ENCODE data around the gene CCDC50.

Gene CCDC50

DNA sequence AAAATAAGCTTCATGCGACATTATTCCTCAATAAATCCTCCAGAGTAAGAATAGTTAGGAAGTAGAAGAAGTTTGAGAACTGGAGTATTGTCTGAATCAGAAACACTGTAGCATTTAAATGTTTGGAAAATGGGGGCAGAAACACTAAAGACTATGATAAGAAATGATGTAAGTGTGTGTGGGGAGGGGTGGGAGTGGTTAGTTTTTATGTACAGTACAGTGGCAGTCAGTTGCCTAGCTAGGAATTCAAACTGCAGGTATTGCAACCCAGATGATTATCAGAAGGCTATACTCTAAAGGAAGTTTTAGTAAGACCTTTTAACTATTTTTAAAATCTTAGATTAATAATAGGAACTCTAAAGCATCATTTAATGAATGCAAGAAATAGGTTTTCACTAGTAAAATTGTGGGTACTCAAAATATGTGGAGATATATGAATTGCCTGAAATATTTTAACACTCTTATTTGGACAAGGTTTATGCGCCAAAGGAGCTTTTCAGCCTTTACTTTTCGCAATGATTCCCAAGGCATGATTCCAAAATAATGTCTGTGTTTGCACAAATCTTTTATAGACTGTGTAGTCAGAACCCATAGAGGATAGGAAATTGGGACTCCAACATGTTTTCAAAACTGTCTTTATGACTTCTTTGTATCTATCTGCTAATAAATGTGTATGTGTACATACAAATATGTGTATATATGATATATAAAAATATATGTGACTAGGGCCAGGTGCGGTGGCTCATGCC lies 8.0 kb upstream of the CCDC50 start:
- DNase-seq: no peak

DNA sequence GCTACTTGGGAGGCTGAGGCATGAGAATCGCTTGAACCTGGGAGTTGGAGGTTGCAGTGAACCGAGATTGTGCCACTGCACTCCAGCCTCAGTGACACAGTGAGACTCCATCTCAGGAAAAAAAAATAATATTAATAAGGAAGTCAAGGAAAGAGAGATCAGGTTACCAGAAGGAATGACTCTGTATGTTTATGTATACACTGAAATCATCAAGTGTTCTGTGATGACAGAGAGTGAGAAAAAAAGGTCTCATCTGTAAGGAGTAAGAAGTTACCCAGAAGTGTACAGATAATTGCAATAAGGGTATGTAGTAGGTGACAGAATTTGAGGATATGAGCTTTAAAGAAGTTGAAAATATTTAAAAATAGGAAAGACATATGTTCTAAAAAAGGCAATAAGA lies 4.3 kb upstream of the CCDC50 start:
- no peak for DNase-seq

DNA sequence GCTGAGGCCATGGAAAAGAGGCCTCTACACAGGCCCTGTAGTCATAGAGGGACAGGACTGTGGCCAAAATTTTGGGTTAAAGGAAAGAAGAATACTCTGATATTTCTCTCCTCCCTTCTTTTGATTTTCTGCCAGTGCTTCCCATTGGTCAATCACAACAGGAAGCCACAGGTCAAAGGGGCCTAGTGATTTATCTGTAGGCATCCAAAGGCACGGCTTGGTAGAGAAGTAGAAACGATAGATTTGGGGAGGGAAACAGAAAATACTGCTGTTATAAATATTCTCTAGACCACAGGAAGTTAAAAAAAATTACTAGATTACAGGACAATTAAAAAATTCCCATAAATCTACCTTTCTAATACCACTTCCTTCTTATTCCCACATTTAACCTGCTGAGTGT lies 1.7 kb upstream of the CCDC50 start:
- no peak for DNase-seq

DNA sequence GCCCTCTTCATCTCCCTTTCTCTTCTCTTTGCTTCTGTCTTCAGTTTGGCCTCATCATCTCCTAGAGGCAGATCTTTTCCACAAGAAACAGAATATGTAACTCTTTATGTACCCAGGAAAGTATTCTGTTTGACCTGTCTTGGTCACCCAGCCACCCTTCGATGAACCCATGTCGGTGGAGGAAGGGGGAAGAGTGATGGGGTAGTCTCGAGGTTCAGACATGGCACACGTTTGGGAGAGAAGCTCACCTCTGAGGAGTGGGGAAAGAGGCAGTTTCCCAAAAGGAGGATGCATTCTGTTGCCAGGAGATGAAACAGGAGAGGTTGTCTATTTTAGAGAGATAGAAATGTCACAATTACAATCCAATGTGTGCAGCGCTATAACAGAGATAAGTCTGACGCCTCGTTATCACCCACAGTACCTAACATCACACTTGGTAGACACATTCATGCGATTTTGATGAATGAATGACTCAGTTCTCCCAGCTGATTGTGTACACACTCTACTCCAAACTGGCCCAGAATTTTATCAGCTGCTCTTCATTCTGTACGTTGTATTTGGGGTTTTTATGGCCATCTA lies 722 bp upstream of the CCDC50 start:
- no peak for DNase-seq

DNA sequence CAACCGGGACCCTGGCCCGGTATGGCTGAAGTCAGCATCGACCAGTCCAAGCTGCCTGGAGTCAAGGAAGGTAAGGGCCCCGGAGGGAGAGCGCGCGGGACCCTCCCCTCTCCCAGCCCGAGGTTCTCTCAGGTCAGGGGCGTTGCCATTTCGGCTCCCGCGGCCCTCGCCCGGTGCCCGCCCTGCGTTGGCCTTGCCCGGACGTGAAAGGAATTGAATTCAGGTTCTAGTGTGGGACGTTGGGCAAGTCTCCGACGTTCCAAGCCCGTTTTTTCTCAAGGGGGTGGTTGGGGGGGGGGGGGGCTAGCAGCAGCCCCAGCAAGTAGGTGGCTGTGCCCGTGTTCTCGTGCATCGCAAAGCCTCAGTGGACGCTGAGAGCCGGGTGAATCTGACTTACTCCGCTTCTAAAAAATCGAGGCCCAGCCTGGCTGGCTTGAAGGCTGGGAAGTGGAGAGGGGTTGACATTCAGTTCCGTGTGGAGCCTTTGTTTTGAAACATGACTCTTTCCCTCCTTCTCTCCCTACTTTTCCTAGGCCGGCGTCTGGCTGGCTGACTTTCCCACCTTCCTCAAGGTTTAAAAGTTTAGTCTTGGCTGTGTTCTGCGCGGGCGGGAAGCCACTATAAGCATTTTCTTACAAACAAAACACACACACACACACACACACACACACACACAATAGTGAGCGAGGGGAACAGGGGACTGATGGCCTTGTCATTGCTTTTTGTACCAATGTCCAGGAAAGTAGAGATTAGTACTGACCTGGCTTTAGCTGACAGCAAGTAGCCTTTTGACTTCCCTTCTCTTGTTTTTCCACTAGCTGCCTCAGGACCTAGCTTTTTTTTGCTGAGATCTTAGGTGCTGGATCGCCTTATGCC lies 698 bp downstream of the CCDC50 start, which contains the start of gene UTS2B:
UTS2B (minus strand) TSS at position 873 of the 876 bp plus-strand sequence. CDS start 48,337 bp downstream, outside the sequence.
- peak; percentile 13 for DNase-seq

DNA sequence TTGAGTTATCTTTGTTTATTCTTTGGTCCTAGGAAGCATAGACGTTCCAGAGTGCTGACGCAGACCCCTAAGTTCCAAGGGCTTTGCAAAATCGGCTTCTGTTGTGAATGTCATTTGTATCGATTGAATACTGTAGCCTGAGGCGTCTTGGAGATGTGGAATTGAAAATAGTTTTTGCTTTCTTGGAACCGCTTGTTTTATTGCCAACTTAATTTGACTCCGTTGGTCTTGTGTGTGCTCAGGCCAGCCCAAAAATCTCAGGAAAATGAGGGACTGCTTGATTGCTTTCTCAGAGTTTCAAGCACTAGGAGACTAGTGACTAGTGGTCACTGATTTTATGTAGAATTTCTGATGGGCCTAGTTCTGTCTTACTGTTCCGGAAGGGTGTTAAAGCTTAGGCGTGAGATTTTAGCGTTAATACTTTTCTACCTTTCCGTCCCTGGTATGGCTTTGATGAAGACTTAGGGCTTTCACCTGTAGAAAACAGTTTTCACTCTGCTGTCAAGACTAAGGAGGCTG lies 1.4 kb downstream of the CCDC50 start:
- no peak for DNase-seq

DNA sequence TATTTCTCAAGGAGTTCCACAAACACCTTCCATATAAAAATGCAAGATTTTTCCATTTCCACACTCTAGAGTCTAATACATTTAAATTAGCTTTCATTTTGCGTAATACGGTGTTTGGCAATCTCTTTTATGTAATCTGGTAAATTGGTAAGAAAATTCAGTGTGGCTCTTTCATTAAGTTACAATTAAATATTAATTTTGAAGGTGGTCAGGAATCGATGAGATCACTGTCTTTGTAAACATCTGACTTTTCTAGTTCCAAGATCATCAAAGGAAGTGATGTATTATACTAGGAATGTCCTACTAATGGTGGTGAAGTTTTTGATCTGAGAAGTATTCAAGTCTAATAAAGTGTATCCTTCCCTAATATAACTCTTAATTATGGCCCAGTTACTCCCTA lies 2.2 kb downstream of the CCDC50 start:
- DNase-seq: no peak

- no peak for DNase-seq
Measured at GRCh38 chr3:191333298-191333880, 4.2 kb downstream of the CCDC50 start.

DNA sequence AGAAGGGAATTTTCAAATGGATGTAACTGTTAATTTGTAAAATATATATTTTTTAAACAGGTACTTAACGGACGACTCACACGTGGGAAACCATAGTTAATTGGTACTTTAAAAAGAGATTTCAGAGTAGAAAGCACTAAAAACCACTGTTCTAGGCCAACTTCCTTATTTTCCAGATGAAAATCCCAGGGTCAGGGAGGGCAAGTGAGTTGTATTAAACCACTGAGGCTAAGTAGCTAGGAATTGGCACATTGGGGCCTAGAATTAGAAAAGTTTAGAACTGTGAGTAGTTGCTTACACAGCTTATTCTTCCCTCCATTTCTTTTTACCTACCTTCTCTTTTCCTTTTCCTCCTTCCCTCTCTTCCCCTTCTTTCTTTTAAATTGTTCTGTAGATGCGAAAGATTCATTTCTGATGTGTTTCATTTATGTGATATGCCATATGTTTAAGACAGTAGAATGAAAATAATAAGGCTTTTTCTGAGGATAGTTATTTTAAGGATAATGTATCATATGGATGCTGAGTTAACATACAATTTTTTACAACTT lies 5.2 kb downstream of the CCDC50 start:
- DNase-seq: no peak

- no peak for DNase-seq
Measured at GRCh38 chr3:191336833-191337232, 7.6 kb downstream of the CCDC50 start.

DNA sequence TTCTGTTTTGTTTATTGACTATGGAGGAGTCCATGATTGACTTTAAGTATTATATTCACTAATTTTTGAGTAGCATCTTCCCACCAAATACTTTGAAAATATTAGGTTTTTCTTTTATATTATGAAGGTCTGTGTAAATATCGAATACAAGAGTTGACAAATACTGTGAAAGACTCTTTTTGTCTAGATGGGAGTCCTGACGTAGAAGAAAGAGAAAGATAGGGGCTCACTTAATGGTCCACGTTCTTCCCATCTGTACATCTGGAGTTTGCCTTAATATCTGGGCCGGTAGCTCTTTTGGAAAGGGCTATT lies 8.9 kb downstream of the CCDC50 start:
- DNase-seq: no peak

DNA sequence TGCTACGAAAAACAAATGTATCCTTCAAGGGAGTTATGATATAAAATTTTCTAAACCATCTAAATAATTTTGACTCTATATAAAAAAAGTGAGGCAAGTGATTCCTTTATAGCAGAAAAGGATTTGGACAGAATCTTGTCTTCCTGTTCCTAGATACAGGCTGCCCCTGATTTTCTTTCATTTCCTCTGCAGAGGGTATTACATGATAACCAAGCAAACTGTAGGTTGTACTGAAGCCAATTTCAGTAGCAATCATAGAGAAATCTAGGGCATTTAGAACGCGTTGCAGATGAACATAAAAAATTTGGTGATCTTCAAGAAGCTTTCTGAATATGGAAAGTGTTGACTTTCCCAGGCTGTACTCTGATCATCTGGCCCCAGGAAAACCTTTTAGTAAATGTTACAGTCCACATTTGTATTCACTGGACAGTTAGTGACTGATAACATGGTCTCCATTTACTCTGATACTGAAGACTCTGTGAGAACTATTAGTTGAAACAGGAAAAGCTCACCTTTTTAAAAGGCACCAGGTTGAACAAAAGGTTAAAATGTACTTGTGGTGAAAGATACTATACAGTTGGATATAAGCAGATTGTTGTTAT lies 10.2 kb downstream of the CCDC50 start:
- no peak for DNase-seq

- DNase-seq: no peak
Measured at GRCh38 chr3:191340351-191340750, 11.2 kb downstream of the CCDC50 start.

DNA sequence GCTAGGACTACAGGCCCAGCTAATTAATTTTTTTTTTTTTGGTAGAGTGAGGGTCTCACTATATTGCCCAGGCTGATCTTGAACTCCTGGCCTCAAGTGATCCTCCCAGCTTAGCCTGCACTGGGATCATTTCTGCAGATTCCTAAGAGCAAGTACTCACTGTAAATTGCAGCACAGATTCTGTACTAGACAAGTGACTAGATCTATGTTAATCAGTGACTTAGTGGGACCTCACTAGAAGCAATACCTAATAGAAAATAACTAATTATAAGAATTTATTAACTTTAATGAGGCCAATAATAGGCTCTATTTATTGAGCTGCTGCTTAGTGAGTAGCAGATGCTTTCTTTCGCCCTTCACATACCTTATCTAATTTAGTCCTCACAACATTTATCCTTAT lies 11.8 kb downstream of the CCDC50 start:
- DNase-seq: no peak

GRCh38 chr3:191342006-191342405 lies 12.8 kb downstream of the CCDC50 start:
- no peak for DNase-seq

DNA sequence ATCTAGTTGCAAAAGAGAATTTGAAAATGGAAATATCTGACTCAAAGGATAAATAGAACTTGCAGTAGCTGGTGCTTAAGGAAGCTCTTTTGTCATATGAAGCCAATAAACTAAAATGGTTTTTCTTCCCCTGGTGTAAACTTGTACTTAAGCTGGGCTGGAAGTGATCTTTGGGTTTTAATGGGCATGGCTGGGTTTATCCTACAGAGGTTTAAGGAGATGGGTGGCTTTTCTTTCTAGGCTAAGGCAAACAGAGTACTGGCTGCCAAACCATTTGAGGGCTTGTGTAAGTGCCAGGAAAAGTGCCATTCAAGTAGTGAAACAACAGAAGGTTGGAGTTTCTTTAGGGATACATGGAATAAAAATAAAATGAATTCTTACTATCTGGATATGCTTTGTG lies 13.2 kb downstream of the CCDC50 start:
- no peak for DNase-seq

DNA sequence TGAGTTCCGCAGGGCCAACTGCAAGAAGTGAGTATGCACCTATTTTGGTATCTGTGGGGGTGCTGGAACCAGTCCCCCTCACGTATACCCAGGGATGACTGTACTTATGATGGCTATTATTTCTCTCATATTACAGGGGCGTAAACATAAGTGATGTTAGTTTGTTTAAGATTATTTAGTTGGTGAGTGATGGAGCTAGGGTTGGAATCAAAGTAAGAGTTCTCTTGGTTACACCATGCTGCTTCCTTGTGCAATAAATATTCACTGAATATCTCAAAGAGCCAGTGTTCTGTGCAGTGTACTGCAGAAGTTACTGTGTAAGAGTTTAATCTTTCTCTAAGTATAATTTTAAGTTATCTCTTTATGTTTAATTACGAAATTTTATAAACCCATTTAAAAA lies 13.9 kb downstream of the CCDC50 start:
- DNase-seq: no peak

GRCh38 chr3:191343913-191344312 lies 14.7 kb downstream of the CCDC50 start:
- no peak for DNase-seq

DNA sequence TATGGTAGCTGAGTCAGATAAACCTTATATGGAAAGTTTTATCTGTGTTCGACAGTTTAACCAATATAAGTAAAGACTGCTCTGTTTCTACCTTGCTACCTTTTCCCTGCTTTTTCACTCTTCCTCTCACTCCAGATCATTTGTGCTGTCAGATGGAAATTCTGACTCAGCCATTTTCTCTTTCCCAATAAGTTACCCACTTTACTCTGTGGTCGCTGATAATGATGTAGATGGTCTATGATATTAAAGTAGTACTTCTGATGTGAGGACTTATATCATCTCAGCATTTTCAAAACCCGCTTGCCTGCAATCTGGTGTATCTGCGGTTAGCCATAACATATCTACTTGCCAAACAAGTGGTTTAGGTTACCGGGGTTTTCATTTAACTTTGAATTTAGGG lies 16.1 kb downstream of the CCDC50 start:
- DNase-seq: no peak

GRCh38 chr3:191347228-191347627 lies 18.0 kb downstream of the CCDC50 start:
- no peak for DNase-seq

DNA sequence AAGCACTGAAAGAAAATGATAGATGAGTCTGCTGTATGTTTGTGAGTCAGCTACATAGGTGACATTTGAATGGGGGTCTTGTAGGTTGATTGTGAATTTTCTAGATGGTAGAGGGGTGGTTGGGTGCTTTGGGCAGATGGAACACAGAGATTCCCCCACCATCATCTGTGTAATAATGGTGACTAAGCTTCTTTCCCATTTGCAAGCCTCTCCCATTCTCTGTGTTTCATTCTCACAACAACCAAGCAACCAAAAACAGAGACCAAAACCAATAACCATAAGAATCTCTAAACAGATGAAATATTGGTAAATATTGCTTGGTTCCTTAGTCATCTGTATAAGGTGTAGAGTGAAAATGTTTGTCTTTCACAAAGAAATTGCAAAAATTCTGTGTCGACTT lies 18.9 kb downstream of the CCDC50 start:
- DNase-seq: no peak

DNA sequence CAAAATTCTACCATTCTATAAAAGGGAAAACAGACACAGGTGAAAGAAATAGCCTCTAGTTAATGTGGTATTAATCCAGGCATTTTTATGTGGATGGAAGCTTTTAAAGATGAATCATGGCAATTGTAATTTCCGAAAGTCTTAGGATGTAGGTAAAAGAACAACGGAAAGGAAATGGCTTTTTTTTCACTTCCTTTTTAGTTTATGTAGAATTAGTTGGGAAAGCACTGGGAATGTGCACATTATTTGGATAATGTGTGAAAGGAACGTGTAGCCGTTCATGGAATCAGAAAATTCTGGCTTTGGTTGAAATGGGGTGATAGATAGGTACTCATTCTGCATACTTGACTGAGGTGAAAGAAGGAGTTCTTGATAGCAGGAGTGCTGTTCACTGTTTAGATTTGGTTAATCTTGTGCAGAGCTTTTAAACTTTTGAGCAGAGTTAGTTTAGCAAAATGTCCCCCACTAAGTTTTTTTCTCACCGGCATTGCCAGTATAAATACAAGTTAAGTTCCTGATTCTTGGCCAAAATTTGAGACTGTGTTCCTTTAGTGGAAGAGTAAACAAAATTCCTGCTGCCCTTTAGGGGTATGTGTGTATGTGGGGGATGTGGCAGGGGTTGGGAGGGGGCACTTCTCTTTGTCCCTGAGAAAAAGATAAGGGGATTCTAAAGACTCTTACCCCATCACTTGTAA lies 21.3 kb downstream of the CCDC50 start:
- DNase-seq: no peak
